ENCODE data around the gene EPS8L2. TPM values are rescaled to one million over a fixed set of nuclear protein-coding genes. Genes with fewer than 3 reads are reported as not detected.

EPS8L2 gene
- total and polyA plus RNA-seq, 9 of the 15 experiments (the other 6 are each of a cell fraction or from before 2014, with no cell fraction given) = 0.75 to 17.0 (median 3.7) TPM

GRCh38 chr11:726278-727220 lies 20.5 kb downstream of the EPS8L2 start (continued):
- TF ChIP-seq GABPB1 (CRISPR knock-in tag; IDR thresholded peaks at IDR 0.05) = peak; percentile 47; the same call in 1 of the 2 replicates
- TF ChIP-seq MNT (conservative IDR thresholded peaks at IDR 0.05) = peak; percentile 48 to 69; a peak in 2 of 4 replicates
- TF ChIP-seq OTX1 (CRISPR knock-in tag; IDR thresholded peaks at IDR 0.05) = no peak
- TF ChIP-seq KLF13 (tag; IDR thresholded peaks at IDR 0.05; ENCODE audit: borderline replicate concordance, low read depth) = peak; percentile 66; the same call in 1 of the 2 replicates
- TF ChIP-seq CREM (IDR thresholded peaks at IDR 0.05; ENCODE audit: low read depth) = 0 out of 2 replicates have a peak, but pooled peaks have one; percentile 30
- TF ChIP-seq TBP (optimal IDR thresholded peaks at IDR 0.05; ENCODE audit: low read depth, low read length) = peak; percentile 19
- peak; percentile 64 for TF ChIP-seq CXXC5 (CRISPR knock-in tag; IDR thresholded peaks at IDR 0.05)
- TF ChIP-seq L3MBTL2 (IDR thresholded peaks at IDR 0.05) = peak; percentile 78
- TF ChIP-seq UBTF (IDR thresholded peaks at IDR 0.05; ENCODE audit: borderline replicate concordance in 1 of 2, low read depth in 2 of 2, low read length in 2 of 2) = peak in 1 of 2 experiments; percentile 66; a peak in 1 of 4 replicates
- peak; percentile 38; the same call in 1 of the 2 replicates for TF ChIP-seq SUPT5H (IDR thresholded peaks at IDR 0.05)
- no peak for TF ChIP-seq CEBPB (tag; IDR thresholded peaks at IDR 0.05)
- TF ChIP-seq POLR2A (conservative IDR thresholded peaks at IDR 0.05) = peak; percentile 53; the same call in 1 of the 2 replicates
- TF ChIP-seq RBFOX2 (IDR thresholded peaks at IDR 0.05; ENCODE audit: low read depth, low read length) = peak; percentile 67
